K562 (cell line): ENCODE results near the gene P2RY13.

Experiments used
- ESRRA ChIP-seq: fragments of 450-650 bp; IDR thresholded peaks from 2 replicates; pipeline ENCODE4 v1.6.1; 2014; ENCODE audit warnings: low read depth, mild to moderate bottlenecking, moderate library complexity, borderline replicate concordance
- HDGF ChIP-seq: fragments of 450-650 bp; IDR thresholded peaks from 2 replicates; pipeline ENCODE4 v1.6.1; 2016
- MEIS2 ChIP-seq: fragments of 450-650 bp; IDR thresholded peaks from 2 replicates; pipeline ENCODE4 v1.6.1; 2014; ENCODE audit warnings: mild to moderate bottlenecking; ENCODE audit not compliant: partially characterized antibody
- POU5F1 ChIP-seq: fragments of 150-350 bp; IDR thresholded peaks from 2 replicates; pipeline ENCODE4 v1.6.1; 2014; ENCODE audit warnings: borderline replicate concordance, low read length, low read depth, mild to moderate bottlenecking; ENCODE audit not compliant: partially characterized antibody
- SMC3 ChIP-seq: conservative IDR thresholded peaks from 2 replicates; pipeline ENCODE4 v1.6.1; 2011; ENCODE audit warnings: low read depth, low read length, improper control_type of control experiment; ENCODE audit not compliant: insufficient read depth
- USF2 ChIP-seq: sonication (generic); formaldehyde crosslinking; IDR thresholded peaks from 2 replicates; pipeline ENCODE4 v1.5.0; 2020; ENCODE audit warnings: missing genetic modification reagents
- TF ChIP-seq, protein P1 (sequence below), 3 experiments: IDR thresholded peaks in 2 of 3; conservative IDR thresholded peaks in 1 of 3; 2 replicates each; pipeline ENCODE4 v1.5.1; 2011 to 2012; ENCODE audit warnings: low read length in 3 of 3, mild to moderate bottlenecking in 3 of 3, control low read depth in 2 of 3, improper control_type of control experiment in 1 of 3, inconsistent platforms in 1 of 3, low read depth in 1 of 3, mixed read lengths in 1 of 3, moderate library complexity in 1 of 3; ENCODE audit not compliant: insufficient read depth in 2 of 3

DNA sequence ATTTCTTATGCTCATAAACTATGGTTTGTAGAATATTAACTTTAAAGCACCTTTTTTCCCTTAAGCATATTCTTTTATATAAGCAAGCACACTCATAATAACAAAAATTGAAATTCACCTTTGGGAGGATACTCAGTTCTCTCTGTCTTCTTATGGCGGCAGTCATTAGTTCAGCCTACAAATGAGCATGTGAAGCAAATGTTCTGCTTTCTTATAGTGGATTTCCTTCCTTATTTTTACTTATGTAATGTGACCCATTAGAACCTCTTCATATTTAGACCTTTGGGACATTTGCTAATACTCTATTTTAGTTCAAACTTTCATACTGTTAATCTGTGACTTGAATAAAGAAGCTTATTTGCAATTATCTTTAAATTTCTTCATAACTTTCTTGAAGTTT, at the start of gene P2RY13:
- TF ChIP-seq SMC3 (no peak), MEIS2 (no peak), HDGF (no peak), POU5F1 (no peak), USF2 (CRISPR knock-in tag) (no peak), ESRRA (no peak)
- TF ChIP-seq, protein P1, sequence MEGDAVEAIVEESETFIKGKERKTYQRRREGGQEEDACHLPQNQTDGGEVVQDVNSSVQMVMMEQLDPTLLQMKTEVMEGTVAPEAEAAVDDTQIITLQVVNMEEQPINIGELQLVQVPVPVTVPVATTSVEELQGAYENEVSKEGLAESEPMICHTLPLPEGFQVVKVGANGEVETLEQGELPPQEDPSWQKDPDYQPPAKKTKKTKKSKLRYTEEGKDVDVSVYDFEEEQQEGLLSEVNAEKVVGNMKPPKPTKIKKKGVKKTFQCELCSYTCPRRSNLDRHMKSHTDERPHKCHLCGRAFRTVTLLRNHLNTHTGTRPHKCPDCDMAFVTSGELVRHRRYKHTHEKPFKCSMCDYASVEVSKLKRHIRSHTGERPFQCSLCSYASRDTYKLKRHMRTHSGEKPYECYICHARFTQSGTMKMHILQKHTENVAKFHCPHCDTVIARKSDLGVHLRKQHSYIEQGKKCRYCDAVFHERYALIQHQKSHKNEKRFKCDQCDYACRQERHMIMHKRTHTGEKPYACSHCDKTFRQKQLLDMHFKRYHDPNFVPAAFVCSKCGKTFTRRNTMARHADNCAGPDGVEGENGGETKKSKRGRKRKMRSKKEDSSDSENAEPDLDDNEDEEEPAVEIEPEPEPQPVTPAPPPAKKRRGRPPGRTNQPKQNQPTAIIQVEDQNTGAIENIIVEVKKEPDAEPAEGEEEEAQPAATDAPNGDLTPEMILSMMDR (IDR thresholded peaks at IDR 0.05 in 2 of 3, conservative IDR thresholded peaks at IDR 0.05 in 1 of 3; ENCODE audit: insufficient read depth in 2 of 3, low read depth in 1 of 3, low read length in 3 of 3): no peak
